Keratinocyte (primary cell): Measurements from ENCODE around the gene SCAPER.

Experiments
- CTCF ChIP-seq, 3 experiments: IDR thresholded peaks in 1 of 3; conservative IDR thresholded peaks in 1 of 3; optimal IDR thresholded peaks in 1 of 3; 2 replicates in 2 of 3; 3 replicates in 1 of 3; pipeline versions ENCODE3 to v1.5.1; 2011; ENCODE audit warnings: low read length in 3 of 3, mild to moderate bottlenecking in 3 of 3, moderate library complexity in 2 of 3, control low read depth in 1 of 3, inconsistent platforms in 1 of 3; ENCODE audit not compliant: insufficient read depth in 2 of 3; ENCODE audit errors: extremely low read depth in 1 of 3
- EZH2 ChIP-seq: IDR thresholded peaks from one replicate; pipeline ENCODE4 v1.6.1; 2012; ENCODE audit warnings: inconsistent platforms, mild to moderate bottlenecking, low read length, moderate library complexity

DNA sequence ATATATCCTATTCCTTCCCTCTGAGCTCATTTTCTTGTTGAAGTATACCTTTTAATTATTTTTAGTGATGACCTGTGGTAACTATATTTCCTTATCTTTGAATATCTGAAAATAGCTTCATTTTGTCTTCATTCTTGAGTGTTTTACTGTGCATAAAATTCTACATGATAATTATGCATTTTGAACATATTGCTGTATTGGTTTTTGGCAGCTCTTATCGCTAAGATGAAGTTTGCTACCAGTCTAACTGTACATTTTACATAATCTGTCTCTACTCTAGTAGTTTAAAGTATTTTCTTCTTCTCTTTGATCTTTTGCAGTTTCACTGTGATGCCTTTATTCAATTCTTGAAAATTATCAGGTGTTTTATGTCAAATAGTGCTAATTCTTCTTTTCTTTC lies 379.0 kb downstream of the SCAPER start:
- TF ChIP-seq CTCF (optimal IDR thresholded peaks at IDR 0.05 in 1 of 3, IDR thresholded peaks at IDR 0.05 in 1 of 3, conservative IDR thresholded peaks at IDR 0.05 in 1 of 3; ENCODE audit: extremely low read depth in 1 of 3, insufficient read depth in 2 of 3, low read length in 3 of 3) = no peak
- no peak for TF ChIP-seq EZH2
